ENCODE data around the gene EPDR1. TPM values are rescaled to one million over a fixed set of nuclear protein-coding genes. Genes with fewer than 3 reads are reported as not detected.

EPDR1 gene
- total RNA-seq (ENCODE audit: insufficient read depth, low replicate concordance) = 13.0 TPM

DNA sequence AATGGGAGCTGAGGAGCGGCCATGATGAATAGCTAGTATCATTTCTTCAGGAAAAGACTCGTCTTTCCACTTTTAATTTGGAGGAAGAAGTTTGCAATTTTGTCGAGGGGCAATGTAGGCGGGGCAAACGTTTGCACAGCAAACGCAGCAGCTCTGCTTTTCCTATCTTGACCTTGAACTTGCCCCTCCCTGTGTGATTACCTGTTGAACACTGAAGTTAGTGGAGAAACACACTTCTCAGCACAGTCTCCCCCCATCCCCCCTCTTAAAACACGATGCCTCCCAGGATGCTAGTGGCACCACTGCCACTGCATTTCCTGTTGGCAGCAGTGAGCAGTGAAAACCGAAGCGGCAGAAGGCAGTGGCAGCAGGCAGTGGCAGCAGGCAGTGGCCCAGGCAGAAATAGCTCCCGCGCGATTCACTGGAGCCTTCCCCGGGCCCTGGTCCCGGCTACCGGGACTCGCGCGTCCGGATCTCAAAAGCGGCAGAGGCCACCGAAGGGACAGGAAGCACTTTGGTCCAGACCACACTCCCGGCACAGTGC lies at the start of gene EPDR1:
TSS of gene EPDR1 (plus strand) at position 336 of the 544 bp plus-strand sequence. CDS start 300 bp downstream, outside the sequence.
- DNase-seq (ENCODE audit: low spot score) = no peak

DNA sequence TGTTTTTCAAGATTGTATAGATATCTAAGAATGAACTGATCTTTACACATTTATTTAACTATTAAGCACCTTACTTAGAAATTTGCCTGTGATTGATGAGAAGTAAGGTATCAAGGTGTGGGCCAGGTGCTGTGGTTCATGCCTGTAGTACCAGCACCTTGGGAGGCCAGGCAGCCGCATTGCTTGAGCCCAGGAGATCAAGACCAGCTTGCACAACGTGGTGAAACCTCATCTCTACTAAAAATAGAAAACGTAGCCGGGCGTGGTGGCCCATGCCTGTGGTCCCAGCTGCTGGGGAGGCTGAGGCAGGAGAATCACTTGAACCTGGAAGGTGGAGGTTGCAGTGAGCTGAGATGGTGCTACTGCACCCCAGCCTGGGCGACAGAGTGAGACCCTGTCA lies 38.4 kb upstream of the EPDR1 start:
- no peak for DNase-seq (ENCODE audit: low spot score)

DNA sequence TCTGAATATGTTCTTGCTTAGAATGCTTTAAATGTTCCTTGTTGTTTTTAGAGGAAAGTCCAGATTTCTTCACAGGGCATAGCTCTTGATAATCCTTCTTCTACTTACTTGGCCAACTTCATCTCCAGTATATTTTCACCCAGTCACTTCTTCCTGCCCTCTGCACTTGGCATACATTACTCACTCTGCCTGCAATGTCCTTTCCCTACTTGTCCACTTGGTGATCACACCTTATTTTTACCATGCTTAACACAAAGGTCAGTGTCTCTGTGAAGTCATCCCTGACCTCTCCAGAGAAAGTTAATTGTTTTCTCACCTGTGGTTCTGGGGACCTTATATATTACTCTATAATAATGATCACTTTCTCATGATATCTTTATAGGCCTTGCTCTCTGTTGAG lies 27.1 kb upstream of the EPDR1 start:
- DNase-seq (ENCODE audit: low spot score) = no peak

DNA sequence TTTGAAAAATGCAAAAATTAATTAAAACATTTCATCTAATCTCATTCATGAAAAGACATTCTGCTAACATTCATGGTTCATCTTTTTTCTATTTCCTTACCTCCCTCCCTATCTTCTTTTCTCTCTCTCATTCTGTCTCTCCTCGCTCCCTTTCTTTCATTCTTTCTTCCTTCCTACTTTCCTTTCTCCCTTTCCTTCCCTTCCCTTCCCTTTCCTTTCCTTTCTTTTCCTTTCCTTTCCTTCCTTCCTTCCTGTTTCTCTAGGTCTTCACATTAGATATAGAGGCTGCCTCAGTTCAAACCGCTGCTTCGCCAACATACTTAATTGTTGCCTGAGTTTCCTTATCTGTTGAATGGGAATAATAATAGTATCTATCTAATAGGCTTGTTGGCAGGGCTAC lies 25.8 kb upstream of the EPDR1 start:
- DNase-seq (ENCODE audit: low spot score) = no peak

DNA sequence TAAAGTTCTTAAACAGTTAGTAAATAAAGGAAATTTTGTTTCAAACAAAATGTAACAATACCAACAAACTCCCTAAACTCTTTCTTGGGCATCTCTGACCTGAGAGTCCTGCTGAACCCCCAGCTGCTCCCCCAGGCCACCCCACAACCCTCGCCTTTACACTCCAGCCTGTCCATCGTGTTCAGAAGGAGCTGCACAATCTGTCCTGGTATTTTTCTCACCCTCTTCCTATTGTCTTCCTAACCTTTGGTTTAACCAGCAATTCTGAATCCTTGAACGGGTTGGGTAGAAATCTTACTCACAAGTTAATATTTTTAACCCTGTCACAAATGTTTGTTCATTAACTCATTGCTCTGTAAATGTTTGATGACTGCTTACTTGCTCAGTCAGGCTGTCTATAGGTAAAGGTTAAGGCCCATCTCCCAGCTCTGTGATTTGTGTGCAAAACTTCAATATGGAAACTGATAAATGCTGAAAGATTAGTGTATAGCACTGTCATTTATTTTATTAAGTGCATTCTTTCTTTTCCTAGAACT lies 20.7 kb upstream of the EPDR1 start:
- DNase-seq (ENCODE audit: low spot score) = no peak

DNA sequence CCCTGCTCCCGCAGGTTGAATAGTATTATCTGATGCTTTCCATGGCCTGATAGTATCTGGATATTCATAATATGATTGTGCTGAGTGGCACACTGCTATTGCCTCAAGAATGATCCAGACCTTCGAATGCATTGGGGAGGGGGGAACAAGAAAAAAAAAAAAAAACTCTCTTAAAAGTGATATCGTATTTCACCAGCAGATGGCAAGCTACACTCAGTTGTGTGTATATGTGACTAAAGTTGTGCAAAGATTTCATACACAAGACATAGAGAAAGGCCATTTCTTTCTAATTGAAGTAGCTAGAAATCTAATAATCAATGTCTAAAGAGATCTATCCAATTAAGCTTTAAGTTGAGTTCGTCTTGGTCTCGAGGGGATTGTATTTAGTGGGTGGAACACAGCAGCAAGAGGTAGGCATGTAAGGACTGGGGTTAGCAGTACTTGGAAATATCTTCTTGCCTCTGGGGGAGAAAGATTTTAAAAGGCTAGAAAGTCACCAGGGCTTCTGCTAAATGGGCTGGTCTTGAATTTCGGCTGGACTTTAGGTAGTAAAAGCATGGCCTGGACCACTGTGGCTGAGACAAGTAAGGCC lies 19.1 kb upstream of the EPDR1 start:
- peak; percentile 39 for DNase-seq (ENCODE audit: low spot score)

DNA sequence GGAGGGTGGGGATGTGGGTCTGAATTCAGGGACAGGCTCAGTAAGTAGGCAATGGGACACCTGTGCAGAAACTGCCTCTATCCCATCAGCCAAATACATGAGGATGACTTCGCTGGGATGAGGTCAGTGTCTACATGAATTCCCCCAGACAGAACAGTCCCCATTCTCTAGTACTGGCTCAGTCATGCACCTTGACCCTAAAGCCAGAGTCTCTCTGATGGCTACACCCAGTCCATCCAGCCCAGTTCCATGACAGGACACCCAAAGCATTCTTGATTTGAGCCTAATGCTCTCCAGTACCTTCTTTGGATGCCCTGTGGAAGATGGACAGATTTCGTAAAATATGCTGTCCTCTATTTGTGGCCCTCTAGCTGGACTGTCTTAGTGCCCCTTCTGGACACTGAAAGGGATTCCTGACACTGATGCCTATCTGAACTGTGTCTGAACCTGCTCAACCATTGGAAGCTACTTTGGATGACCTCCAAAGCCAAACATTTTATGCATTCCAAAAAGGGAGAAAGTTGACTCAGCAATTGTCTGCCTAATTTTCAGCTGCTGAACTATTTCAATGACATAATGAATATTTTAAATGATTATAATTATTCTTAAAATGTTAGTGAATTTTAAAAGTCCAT lies 18.4 kb upstream of the EPDR1 start:
- DNase-seq (ENCODE audit: low spot score) = peak; percentile 37

DNA sequence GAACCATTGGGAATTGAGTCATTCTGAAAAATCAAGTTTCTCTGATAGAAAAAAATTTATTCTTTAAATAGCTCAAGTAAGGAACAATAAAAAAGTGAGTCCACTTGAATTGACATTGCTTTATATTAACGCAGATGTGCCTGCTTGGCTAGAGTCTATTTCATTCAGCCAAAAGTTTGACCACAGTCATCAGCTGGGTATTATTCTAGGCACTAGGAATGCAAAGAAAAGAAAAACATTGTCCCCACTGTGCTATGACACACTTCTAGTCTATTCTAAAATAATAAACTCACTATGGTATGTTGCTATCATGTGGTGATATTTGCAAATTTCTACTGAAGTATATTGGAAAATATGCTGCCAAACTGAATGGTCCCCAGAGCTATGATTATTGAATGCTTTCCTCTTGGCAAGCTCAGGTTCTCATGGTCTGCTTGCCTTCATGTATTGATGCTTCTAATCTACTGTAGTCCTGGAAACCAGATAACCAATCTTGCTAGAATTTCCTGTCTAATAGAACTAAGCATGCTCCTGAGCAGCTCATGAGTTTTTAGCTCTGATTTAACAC lies 12.1 kb upstream of the EPDR1 start:
- peak; percentile 11 for DNase-seq (ENCODE audit: low spot score)

DNA sequence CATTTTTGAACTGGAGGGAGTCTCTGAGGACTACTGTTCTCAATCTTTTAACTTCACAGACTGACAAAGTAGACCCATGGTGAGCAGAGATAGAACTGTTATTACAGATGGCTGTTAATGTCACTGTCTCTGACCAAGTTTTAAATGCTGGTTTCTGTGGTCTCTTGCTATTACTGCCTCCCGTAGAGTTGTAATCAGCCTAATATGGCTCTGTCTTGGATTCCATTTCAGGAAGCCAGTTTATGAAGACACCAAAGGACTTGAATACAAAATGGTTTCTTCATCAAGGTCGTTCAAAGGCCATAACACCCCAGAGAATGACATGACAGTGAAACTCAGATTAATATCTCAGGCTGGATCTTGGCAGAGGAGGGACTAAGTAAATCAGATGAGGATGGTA lies 7.7 kb upstream of the EPDR1 start:
- DNase-seq (ENCODE audit: low spot score) = no peak

DNA sequence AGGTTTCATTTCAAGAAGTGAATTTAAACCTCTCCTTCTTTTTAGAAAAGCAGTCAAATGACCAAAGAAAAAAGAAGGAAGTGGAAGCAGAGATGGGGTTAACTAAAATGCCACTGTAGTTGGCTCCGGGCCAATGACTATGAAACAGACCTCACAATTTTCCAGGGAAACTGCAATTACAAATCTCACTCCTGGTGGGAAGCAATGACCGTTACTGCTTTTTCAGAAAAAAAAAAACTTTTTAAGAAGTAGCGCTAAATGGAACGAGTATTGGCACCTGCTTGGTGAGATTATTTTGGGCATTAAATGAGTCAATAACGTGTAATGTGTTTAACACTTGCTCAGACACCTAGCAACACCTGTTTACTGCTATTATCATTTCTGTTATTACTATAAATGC lies 5.0 kb upstream of the EPDR1 start:
- DNase-seq (ENCODE audit: low spot score) = peak; percentile 27

DNA sequence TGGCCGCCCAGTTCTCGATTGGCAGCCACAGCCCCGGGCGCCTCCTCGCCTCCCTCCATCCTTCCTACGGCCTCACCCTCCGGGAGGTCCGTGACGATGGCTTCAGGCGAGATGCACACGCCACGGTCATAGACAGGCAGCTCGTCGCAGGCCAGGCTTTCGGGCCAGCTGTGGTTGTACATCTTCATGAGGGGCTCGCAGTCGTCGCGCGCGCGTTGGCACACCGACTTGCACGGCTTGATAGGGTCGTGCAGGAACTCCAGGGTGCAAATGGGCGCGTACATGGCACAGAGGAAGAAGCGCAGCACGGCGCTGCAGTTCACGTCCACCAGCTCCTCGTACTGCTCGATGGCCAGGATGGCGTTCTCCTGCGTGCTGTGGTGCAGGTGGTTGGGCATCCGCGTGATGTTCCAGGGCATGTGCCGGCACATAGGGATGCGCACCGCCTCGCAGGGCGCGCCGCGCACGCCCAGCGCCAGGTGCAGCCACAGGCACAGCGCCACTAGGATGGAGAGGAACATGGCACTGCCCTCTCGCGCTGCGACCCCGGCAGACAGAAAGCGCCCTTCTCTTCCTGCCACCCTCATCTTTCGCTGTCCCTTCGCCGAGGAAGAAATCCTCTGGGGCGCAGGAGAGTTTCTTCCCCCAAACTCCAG lies 4.3 kb upstream of the EPDR1 start:
- peak; percentile 3 for DNase-seq (ENCODE audit: low spot score)

DNA sequence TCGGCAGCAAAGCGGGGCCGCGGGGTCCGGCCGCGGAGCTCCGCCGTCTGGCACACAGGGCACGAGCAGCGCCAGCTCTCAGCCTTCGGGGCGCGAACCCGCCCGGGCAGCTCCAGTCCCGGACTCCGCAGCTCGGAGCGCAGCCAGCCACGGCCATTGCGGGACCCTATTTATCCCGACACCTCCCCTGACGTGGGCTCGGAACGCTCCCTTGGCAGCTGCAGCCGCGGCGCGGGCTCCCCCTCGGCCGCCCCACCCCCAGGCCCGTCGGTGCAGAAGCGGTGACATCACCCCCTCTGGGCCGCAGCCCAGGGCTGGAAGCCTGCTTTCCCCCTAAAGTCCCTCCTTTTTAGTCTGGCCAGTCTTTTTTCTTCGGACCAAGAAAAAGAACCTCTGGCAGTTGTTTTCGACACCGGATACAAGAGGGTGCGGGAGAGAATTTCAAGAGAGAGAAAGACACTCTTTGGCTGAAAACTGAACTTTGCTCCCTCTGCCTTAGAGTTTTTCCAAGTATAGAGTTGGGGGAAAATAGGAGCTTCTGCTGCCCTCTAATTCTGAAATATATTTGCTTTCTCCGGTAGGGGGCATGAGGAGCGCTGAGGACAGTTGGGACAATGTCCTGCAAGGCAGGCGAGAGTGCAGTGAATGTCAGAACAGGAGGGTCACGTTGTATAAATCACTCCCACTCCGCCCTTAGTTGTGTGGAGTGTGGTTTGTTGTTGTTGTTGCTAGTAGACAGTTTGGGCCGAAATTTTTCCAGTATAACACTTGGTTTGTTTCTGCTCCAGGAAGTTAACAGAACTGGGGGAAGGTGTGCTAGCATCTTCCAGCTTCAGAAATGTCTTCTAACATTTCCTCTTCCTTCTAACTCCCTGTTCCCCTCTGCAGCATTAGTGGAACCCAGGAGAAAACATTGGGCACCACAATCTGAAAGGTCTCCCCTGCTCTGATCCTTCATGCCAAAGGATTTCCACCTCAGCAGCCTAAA lies 3.5 kb upstream of the EPDR1 start, which contains the start of gene SFRP4:
TSS of gene SFRP4 (minus strand) at position 145 of the 988 bp plus-strand sequence. CDS start 280 bp downstream, outside the sequence.
- DNase-seq (ENCODE audit: low spot score) = peak; percentile 79

DNA sequence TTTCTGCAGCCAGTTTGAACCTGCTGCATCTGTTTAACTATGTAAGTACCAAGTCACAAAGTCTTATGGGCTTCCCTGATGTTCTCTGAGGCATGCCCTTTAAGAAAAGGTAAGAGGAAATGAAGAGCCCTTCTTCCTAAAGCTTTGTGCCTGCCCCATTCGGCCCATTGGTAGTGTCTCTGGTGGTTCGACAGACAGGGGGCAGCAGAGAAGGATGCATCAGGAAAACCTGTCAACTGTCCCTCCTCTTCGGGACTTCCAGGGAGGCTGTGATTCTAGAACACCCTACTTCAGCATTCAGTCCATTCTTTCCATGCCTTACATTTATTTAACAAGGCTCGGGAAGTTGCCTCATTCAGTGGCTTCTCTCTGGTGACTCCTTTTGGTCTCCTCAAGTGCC lies 1.9 kb upstream of the EPDR1 start:
- DNase-seq (ENCODE audit: low spot score) = no peak

DNA sequence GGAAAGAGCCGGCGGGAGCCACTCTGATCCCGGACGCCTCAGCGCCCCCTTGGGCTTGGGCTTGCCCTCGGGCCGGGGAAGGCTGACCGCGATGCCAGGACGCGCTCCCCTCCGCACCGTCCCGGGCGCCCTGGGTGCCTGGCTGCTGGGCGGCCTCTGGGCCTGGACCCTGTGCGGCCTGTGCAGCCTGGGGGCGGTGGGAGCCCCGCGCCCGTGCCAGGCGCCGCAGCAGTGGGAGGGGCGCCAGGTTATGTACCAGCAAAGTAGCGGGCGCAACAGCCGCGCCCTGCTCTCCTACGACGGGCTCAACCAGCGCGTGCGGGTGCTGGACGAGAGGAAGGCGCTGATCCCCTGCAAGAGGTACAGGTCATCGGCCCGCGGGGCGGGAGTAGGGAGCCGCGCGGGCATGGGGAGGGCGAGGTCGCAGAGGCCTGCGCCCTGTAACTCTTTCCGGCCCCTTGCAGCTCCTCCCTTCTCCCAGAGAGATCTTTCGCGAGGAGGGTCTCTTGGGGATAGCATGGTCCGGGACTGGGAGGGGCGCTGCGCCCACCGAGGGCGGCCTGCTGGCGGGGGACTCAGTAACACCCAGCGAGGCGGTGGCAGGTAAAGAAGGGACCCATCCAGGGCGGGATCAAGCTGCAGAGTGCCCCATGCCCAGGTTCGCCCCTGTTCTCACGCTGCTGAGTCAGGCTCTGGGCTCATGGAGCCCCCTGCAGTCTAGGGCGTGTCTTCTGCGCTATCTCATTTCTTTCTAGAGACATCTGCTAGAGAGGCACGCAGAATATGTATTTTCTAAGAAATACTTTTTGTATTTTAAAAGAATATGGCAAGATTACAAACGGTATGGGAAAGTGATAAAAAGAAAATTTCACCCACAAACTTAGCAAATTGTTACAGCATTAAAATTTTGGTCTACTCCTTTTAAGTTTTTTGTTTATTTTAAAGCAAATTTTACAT lies 687 bp downstream of the EPDR1 start:
- DNase-seq (ENCODE audit: low spot score) = peak; percentile 31

DNA sequence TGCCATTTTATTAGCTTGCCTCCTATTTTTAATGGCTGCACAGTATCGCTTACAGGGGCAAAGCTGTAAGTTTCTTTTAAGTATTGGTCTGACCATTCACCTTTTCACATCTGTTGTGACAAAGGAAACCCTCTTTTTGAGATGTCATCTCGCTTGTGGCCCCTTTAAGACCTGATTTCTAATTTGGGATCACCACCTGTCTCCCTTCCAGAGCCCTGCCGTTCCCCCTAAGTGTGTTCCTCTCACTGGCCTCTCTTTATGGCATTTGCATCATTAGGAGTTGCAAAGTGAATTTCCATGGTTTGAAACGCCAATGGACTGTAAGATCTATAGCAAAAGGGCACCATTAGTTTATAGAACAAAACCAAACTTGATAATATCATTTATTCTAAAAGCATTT lies 1.4 kb downstream of the EPDR1 start:
- DNase-seq (ENCODE audit: low spot score) = no peak

DNA sequence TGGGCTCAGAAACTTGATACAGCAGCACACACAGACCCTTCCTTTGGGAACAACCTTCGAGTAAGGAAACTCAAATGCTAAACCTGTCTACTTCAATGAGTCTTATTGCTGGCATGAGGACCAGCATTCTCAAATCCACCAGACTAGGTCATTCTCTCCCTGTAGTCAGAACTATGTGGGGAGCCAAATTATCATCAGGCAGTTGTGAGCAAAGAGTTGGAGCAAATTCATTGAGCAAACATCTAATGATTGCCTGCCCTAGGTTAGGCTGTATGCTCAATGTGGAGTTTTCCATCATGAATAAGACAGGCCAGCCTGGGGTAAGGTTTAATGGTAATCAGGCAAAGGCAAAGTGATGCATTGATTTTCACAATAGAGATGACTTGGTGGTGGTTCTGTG lies 3.6 kb downstream of the EPDR1 start:
- no peak for DNase-seq (ENCODE audit: low spot score)

DNA sequence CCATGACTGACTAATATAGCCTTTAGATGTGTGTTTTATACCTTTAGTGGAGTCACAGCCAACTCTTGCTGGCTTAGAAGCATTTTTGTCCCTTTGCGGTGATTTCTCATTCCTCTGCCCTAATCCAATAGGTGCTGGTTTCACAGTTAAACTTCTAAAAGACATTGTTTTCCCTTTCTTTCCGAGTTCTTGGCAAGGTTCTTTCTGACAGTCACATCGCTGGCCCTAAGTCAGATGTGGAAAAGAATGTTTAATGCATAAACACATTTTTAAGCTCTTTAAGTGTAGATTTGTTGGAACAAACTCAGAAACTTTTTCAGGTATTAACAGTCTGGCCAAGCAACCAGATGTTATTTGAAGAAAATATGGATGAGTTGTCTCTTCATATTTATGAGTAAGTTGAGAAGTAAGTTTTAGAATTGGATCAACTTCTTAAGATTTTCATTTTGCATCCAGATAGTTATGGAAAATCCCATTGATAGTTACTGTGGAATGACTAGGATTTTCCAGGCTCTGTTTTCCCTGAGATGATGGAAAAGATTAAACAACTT lies 4.1 kb downstream of the EPDR1 start:
- DNase-seq (ENCODE audit: low spot score) = no peak

DNA sequence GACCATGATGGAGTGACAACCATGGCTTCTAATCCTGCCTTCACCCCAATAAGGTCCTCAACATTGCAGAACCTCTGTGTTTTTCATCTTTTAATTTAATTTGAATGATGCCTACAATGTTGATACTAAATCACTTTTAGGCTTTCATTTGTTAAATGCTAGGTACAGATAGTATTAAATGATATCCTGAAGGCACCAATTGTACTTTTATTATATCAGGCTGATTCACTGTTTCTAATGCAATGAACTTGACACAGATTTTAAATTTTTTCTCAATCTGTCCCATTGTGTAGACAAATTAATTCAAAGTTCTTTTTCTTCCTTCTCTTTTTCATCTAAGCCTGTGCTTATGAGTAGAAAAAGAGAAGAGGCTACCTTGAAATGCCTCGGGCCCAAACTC lies 5.2 kb downstream of the EPDR1 start:
- DNase-seq (ENCODE audit: low spot score) = no peak

DNA sequence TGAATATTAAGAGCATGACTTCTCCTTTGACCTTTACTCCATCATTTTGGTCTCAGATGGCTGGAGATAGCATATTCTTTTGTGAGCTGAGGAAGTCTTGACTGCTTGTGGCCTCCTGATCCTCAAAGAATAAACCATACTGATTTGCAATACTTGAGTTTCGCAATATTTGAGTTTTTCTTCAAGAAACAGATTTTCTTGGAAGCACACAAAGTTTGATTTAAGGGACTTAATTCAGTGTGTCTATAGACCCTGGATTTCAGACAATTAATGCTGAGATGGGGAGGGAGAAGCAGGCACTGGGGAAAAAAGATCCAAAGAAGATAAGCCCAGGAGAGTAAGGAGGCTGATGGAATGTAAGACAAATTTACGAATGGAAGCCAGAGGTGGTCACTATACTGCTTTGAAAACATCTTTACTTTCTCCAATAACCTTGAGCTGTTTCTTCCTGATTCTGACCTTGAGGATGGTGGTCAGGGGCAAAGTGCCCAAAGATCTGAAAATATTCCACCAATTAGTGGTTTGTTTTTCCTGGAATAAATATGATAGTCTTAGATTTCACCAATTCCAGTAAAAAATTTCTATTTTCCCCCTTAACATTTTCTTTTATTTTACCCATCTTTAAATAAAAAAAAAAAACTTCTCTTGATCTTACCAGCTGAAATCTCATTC lies 7.5 kb downstream of the EPDR1 start:
- no peak for DNase-seq (ENCODE audit: low spot score)
